Measurements from ENCODE around the gene SLC35E3.

DNA sequence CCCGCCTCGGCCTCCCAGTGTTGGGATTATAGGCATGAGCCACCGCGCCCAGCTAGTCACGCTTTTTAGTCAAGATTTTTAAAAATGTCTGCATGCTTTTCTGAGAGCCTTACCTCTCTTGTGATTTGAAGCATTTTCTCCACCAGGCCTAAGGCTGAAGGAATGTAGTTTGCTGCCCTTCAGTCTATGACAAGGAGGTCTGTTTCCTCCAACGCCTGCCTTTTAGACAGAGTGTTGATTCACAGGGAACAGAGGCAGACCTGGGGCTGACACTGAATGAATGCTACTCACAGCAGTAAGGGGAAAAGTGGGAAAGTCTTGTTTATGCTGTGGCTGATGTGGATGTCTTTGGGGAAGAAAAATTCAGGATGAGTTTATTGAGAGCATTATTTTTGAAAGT is 34.8 kb downstream of the SLC35E3 start:
- TF ChIP-seq, protein P1, sequence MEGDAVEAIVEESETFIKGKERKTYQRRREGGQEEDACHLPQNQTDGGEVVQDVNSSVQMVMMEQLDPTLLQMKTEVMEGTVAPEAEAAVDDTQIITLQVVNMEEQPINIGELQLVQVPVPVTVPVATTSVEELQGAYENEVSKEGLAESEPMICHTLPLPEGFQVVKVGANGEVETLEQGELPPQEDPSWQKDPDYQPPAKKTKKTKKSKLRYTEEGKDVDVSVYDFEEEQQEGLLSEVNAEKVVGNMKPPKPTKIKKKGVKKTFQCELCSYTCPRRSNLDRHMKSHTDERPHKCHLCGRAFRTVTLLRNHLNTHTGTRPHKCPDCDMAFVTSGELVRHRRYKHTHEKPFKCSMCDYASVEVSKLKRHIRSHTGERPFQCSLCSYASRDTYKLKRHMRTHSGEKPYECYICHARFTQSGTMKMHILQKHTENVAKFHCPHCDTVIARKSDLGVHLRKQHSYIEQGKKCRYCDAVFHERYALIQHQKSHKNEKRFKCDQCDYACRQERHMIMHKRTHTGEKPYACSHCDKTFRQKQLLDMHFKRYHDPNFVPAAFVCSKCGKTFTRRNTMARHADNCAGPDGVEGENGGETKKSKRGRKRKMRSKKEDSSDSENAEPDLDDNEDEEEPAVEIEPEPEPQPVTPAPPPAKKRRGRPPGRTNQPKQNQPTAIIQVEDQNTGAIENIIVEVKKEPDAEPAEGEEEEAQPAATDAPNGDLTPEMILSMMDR (IDR thresholded peaks at IDR 0.05), result no peak
- TF ChIP-seq POLR2A (IDR thresholded peaks at IDR 0.05; ENCODE audit: low read depth), result no peak

Measured in esophagus muscularis mucosa (tissue), 3 donors.